Lung (tissue), 12 donors: ENCODE measurements around the gene NOXA1. TPM values are rescaled to one million over a fixed set of nuclear protein-coding genes. Genes with fewer than 3 reads are reported as not detected.

Experiments
- ATAC-seq: fragments of 200-7000 bp; cut with Tn5 transposase; one replicate; pipeline ENCODE4 v1.9.1; 2020; ENCODE audit warnings: moderate number of reproducible peaks; ENCODE audit not compliant: insufficient read depth, low FRiP score
- DNase-seq, 3 donors: peaks; one replicate each; pipeline ENCODE4 v3.0.0-alpha.2; 2013 to 2017
- H3K27ac ChIP-seq, 2 donors: one replicate each; pipeline ENCODE4 v1.5.1; 2013; ENCODE audit warnings: mild to moderate bottlenecking in 2 of 2, moderate library complexity in 2 of 2, control low read depth in 1 of 2, inconsistent platforms in 1 of 2, low read depth in 1 of 2, low read length in 1 of 2
- H3K27me3 ChIP-seq, 3 donors: one replicate each; pipeline ENCODE4 v1.5.1; 2013; ENCODE audit warnings: low read length in 2 of 3; ENCODE audit not compliant: control insufficient read depth in 3 of 3, insufficient read depth in 3 of 3
- H3K36me3 ChIP-seq, 4 donors: one replicate each; pipeline ENCODE4 v1.5.1; 2013; ENCODE audit warnings: low read length in 4 of 4, mild to moderate bottlenecking in 1 of 4, moderate library complexity in 1 of 4; ENCODE audit not compliant: control insufficient read depth in 4 of 4, insufficient read depth in 4 of 4
- H3K4me1 ChIP-seq, 5 donors: one replicate each; pipeline ENCODE4 v1.5.1; 2013; ENCODE audit warnings: low read length in 5 of 5, mild to moderate bottlenecking in 2 of 5, moderate library complexity in 1 of 5; ENCODE audit not compliant: control insufficient read depth in 5 of 5, insufficient read depth in 5 of 5
- H3K4me3 ChIP-seq: one replicate; pipeline ENCODE4 v1.5.1; 2013; ENCODE audit warnings: mild to moderate bottlenecking, control low read depth, moderate library complexity
- H3K9ac ChIP-seq, 2 donors: one replicate each; pipeline ENCODE4 v1.5.1; 2013; ENCODE audit warnings: low read length in 2 of 2, control low read depth in 1 of 2; ENCODE audit not compliant: insufficient read depth in 1 of 2
- H3K9me3 ChIP-seq, 4 donors: one replicate each; pipeline ENCODE4 v1.5.1; 2013; ENCODE audit warnings: low read length in 3 of 4, mild to moderate bottlenecking in 1 of 4, moderate library complexity in 1 of 4; ENCODE audit not compliant: control insufficient read depth in 4 of 4, insufficient read depth in 3 of 4
- WGBS, 2 donors: extraction: QIAGEN DNeasy Blood & Tissue Kit; methylation state at CpG; one replicate each; pipeline ENCODE4 v1.1.7; 2013; 5-methylcytosine and 5-hydroxymethylcytosine counted together
- polyA plus RNA-seq, 2 donors: library from polyadenylated mRNA; stranded (reverse); fragments of 200-250 nt; gene quantifications; one replicate each; pipeline ENCODE4 v1.2.1, GENCODE V29; 2013
- total RNA-seq, 2 donors: library from RNA; depleted of rRNA in 1 of 2; stranded (reverse); fragments of >200 nt in 1 of 2; gene quantifications; one replicate each; pipeline ENCODE4 v1.2.1, GENCODE V29; 2014 to 2021
- TF ChIP-seq, protein P1 (sequence below): IDR thresholded peaks from 2 replicates; pipeline ENCODE4 v1.5.1; 2012; ENCODE audit warnings: mild to moderate bottlenecking; ENCODE audit errors: control extremely low read depth, extremely low read depth
- donor health status: control.
- donor health status: control.
- donor health status: Bipolar disorder and iron deficiency.
- donor health status: healthy.
- donor health status: DM: yes; HTN: yes; CAD: no.

Gene NOXA1
- total and polyA plus RNA-seq, 4 donors, result 2.1 to 11.7 (median 6.6) TPM

DNA sequence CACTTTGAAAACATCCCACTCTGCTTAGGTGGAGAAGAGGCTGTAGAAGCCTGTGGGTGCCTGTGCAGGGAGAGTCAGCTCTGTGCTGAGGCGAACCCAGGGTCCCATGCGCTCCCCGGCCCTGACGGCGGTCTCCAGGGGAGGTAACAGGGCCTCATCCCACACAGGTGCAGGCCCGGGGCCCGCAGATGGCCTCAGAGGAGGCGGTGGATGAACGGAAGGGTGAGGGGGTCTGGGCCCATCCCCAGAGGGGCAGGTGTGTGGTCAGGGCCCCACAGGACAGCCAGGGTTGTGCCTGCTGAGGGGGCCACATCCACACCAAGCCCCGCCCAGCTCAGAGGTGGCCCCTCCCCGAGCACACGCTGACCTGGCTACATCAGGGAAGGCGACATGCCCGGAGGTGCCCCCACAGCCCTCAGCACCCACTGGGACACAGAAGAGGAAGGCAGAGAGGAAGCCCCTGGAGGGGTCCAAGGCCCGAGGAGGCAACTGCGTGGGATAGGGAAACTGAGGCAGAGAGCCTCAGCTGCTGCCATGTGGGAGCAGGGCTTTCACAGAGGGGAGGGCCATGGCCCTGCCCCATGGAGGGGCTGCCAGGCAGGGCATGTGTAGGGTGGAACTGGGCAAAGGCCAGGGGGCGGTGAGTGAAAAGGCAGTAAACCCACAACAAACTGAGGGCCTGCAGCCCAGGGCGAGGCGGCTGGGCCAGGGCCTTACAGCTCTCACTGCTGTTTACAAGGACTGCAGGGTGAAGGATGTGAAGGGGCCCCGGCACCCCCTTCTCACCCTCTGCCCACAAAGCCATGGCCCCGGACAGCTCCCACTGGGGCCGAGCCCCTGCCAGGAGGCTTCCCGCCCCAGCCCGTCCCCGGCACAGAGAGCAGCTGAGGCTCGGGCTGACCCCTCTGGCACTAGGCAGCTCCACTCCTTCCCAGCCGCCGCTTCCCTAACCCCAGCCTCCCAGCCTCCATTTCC lies 29.7 kb upstream of the NOXA1 start:
- H3K36me3 ChIP-seq, result peaks cover 0 to 24% (median 8%) of the 10 kb centered on the region in 4 donors
- no peak for ATAC-seq
- peaks cover 0 to 12% (median 0%) of the 10 kb centered on the region in 5 donors for H3K4me1 ChIP-seq
- H3K27me3 ChIP-seq, result no peaks in the 10 kb centered on the region
- peaks cover 0 to 4% (median 0%) of the 10 kb centered on the region in 4 donors for H3K9me3 ChIP-seq
- DNase-seq, result no peak
- H3K27ac ChIP-seq, result no peak overlapping the region
- 94 to 96% methylated on average over 26 to 28 of the region's 28 CpGs for WGBS, 2 donors
- TF ChIP-seq, protein P1, sequence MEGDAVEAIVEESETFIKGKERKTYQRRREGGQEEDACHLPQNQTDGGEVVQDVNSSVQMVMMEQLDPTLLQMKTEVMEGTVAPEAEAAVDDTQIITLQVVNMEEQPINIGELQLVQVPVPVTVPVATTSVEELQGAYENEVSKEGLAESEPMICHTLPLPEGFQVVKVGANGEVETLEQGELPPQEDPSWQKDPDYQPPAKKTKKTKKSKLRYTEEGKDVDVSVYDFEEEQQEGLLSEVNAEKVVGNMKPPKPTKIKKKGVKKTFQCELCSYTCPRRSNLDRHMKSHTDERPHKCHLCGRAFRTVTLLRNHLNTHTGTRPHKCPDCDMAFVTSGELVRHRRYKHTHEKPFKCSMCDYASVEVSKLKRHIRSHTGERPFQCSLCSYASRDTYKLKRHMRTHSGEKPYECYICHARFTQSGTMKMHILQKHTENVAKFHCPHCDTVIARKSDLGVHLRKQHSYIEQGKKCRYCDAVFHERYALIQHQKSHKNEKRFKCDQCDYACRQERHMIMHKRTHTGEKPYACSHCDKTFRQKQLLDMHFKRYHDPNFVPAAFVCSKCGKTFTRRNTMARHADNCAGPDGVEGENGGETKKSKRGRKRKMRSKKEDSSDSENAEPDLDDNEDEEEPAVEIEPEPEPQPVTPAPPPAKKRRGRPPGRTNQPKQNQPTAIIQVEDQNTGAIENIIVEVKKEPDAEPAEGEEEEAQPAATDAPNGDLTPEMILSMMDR, result no peak
- no peak overlapping the region for H3K4me3 ChIP-seq
- no peak overlapping the region for H3K9ac ChIP-seq

DNA sequence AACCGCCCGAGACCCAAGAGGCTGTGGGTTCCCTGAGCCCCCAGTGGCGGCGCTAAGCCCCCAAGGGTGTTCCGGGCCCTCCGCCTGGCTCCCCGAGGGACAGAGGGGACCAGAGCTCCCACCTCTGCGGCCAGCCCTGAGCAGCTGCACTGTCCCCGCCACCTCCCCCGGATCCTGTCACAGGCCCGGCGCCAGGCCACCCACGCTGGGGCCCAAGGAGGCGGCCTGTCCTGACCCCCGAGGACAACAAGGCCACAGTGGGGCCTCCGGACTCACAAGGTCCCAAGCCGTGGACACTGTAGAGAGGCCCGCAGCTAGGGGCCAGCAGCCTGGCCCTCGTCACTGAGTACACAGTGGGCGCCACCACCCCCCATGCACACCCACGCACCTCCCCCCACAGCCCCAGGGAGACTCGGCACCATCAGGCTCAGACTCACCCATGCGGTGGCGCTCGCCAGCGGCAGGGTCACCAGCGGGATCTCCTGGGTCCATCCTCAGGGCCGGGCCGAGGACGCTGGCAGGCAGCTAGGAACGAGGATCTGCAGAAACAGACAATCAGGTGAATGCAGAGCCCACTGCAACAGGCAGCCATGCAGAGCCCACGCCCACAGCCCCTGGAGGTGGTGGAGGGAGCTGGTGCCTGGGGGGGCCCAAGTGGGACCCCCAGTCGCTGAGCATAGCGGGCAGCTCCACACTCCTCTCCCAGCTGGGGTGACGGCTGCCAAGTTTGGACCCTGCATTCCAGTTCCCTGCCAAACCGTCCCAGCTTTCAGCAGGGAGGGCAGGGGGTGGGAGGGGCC lies 28.1 kb upstream of the NOXA1 start:
- Histone ChIP-seq H3K36me3 (peaks cover 0 to 24% (median 8%) of the 10 kb centered on the region in 4 donors), H3K9me3 (peaks cover 0 to 4% (median 0%) of the 10 kb centered on the region in 4 donors), H3K4me1 (peaks cover 0 to 8% (median 0%) of the 10 kb centered on the region in 5 donors), H3K4me3 (no peak overlapping the region), H3K27ac (no peak overlapping the region), H3K9ac (no peak overlapping the region), H3K27me3 (no peaks in the 10 kb centered on the region)
- DNase-seq (no peak), ATAC-seq (no peak)
- TF ChIP-seq, protein P1, result no peak
- 92% methylated on average over 35 to 36 of the region's 36 CpGs for WGBS, 2 donors

DNA sequence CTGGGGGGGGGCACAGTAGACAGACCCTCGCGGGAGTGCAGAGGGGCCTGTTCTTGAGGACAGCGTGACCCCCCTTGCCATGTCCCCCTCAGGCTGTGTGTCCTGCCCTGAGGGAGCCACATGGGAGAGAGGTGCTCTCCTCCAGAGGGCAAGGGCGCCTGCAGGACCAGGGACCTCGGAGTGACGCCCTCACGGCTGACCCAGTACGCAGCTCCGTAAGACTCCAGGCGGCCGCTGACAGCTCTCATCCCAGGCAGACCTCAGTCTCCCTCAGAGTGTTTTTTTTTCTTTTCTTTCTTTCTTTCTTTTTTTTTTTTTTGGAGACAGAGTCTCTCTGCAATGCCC lies 27.6 kb upstream of the NOXA1 start:
- Histone ChIP-seq H3K4me1 (peaks cover 0 to 8% (median 0%) of the 10 kb centered on the region in 5 donors), H3K36me3 (peaks cover 0 to 24% (median 8%) of the 10 kb centered on the region in 4 donors), H3K27me3 (no peaks in the 10 kb centered on the region), H3K4me3 (no peak overlapping the region), H3K9me3 (peaks cover 0 to 4% (median 0%) of the 10 kb centered on the region in 4 donors), H3K9ac (no peak overlapping the region), H3K27ac (no peak overlapping the region)
- WGBS, 2 donors, result 87 to 94% methylated on average over 11 of the region's 11 CpGs
- ATAC-seq (no peak), DNase-seq (no peak)
- TF ChIP-seq, protein P1, result no peak
